Keratinocyte (primary cell): Measurements from ENCODE around the gene ZNF407. TPM values are rescaled to one million over a fixed set of nuclear protein-coding genes. Genes with fewer than 3 reads are reported as not detected.

Source experiments
- DNase-seq: peaks from one replicate; pipeline ENCODE4 v3.0.0-alpha.2; 2011; ENCODE audit warnings: low read depth, missing footprints, low spot score
- FAIRE-seq: peaks from 2 replicates; lab custom pipeline; 2011; peaks lifted over from hg19 to GRCh38; lab: Jason Lieb, UNC
- H2AFZ ChIP-seq: 2 replicates; pipeline ENCODE4 v1.6.0; 2012; ENCODE audit warnings: low read length, control low read depth, inconsistent platforms; ENCODE audit not compliant: control insufficient read depth
- H3K27ac ChIP-seq: 2 replicates; pipeline ENCODE4 v1.5.1; 2011; ENCODE audit warnings: low read length; ENCODE audit not compliant: control insufficient read depth, insufficient read depth
- H3K27me3 ChIP-seq: 3 replicates; pipeline ENCODE4 v1.6.0; 2011; ENCODE audit warnings: low read length; ENCODE audit not compliant: control insufficient read depth, insufficient read depth; ENCODE audit errors: extremely low read depth
- H3K36me3 ChIP-seq, 2 experiments: 2 replicates in 1 of 2; 3 replicates in 1 of 2; pipeline ENCODE4 v1.5.1; 2011; ENCODE audit warnings: low read length in 2 of 2, mild to moderate bottlenecking in 1 of 2; ENCODE audit not compliant: control insufficient read depth in 2 of 2, insufficient read depth in 2 of 2; ENCODE audit errors: extremely low read depth in 1 of 2
- H3K4me1 ChIP-seq: 3 replicates; pipeline ENCODE4 v1.5.1; 2011; ENCODE audit warnings: low read length; ENCODE audit not compliant: control insufficient read depth, insufficient read depth; ENCODE audit errors: extremely low read depth
- H3K4me2 ChIP-seq: 3 replicates; pipeline ENCODE4 v1.6.0; 2011; ENCODE audit warnings: low read depth, low read length; ENCODE audit not compliant: control insufficient read depth, insufficient read depth; ENCODE audit errors: extremely low read depth
- H3K4me3 ChIP-seq, 3 experiments: fragments of 200-600 bp in 1 of 3; sonication (generic) in 1 of 3; 2 replicates in 2 of 3; 3 replicates in 1 of 3; pipeline ENCODE4 v1.5.1; 2011 to 2016; ENCODE audit warnings: low read length in 3 of 3, mild to moderate bottlenecking in 3 of 3, control low read depth in 2 of 3, inconsistent platforms in 1 of 3, low read depth in 1 of 3, mixed read lengths in 1 of 3, mixed run types in 1 of 3, moderate library complexity in 1 of 3; ENCODE audit not compliant: control insufficient read depth in 2 of 3, insufficient read depth in 2 of 3; ENCODE audit errors: extremely low read depth in 1 of 3
- H3K79me2 ChIP-seq: 2 replicates; pipeline ENCODE4 v1.6.0; 2012; ENCODE audit warnings: low read length; ENCODE audit not compliant: control insufficient read depth, insufficient read depth
- H3K9ac ChIP-seq: 3 replicates; pipeline ENCODE4 v1.6.0; 2011; ENCODE audit warnings: low read length; ENCODE audit not compliant: control insufficient read depth, insufficient read depth; ENCODE audit errors: extremely low read depth
- H3K9me1 ChIP-seq: 3 replicates; pipeline ENCODE4 v1.6.0; 2011; ENCODE audit warnings: low read length; ENCODE audit not compliant: control insufficient read depth, insufficient read depth; ENCODE audit errors: extremely low read depth
- H3K9me3 ChIP-seq: 2 replicates; pipeline ENCODE4 v1.5.1; 2012; ENCODE audit warnings: low read depth, low read length; ENCODE audit not compliant: control insufficient read depth
- H4K20me1 ChIP-seq: 3 replicates; pipeline ENCODE4 v1.6.0; 2011; ENCODE audit warnings: low read length; ENCODE audit not compliant: control insufficient read depth, insufficient read depth; ENCODE audit errors: extremely low read depth
- CTCF ChIP-seq, 3 experiments: IDR thresholded peaks in 1 of 3; conservative IDR thresholded peaks in 1 of 3; optimal IDR thresholded peaks in 1 of 3; 2 replicates in 2 of 3; 3 replicates in 1 of 3; pipeline versions ENCODE3 to v1.5.1; 2011; ENCODE audit warnings: low read length in 3 of 3, mild to moderate bottlenecking in 3 of 3, moderate library complexity in 2 of 3, control low read depth in 1 of 3, inconsistent platforms in 1 of 3; ENCODE audit not compliant: insufficient read depth in 2 of 3; ENCODE audit errors: extremely low read depth in 1 of 3
- EZH2 ChIP-seq: IDR thresholded peaks from one replicate; pipeline ENCODE4 v1.6.1; 2012; ENCODE audit warnings: inconsistent platforms, mild to moderate bottlenecking, low read length, moderate library complexity
- dilution Hi-C: fragments of 300-500 bp; cut with MboI; formaldehyde crosslinking; loops from one replicate; pipeline ENCODE4 v1.7.0; 2020; ENCODE audit warnings: low sequenced_read_pairs; ENCODE audit not compliant: extremely low pct_ligation_motif_present
- polyA plus RNA-seq, 5 experiments: library from polyadenylated mRNA; depleted of rRNA in 3 of 5; stranded (reverse) in 3 of 5; stranded (forward) in 1 of 5; unstranded in 1 of 5; fragments of >200 nt; gene quantifications; 1 replicate in 1 of 5; 2 replicates in 3 of 5; 3 replicates in 1 of 5; pipeline versions ENCODE4 v1.2.1 to v1.2.3, GENCODE V29; 2011 to 2012; ENCODE audit warnings: missing spikeins in 2 of 5, low read depth in 1 of 5, low replicate concordance in 1 of 5

Gene ZNF407
- polyA plus RNA-seq, 1 donor (not counting 4 experiments of a cell fraction or from before 2014, with no cell fraction given): 3.8 TPM

GRCh38 chr18:75068682-75069435, 471.2 kb downstream of the ZNF407 start:
- H3K79me2 ChIP-seq: no peaks in the 10 kb centered on the region

GRCh38 chr18:75070235-75070624, 472.6 kb downstream of the ZNF407 start:
- H3K9ac ChIP-seq: no peak overlapping the region
- peak overlapping the region; percentile 23 for H3K27ac ChIP-seq
- dilution Hi-C loops: no loop called here

More at GRCh38 chr18:75068682-75069435, 471.2 kb downstream of the ZNF407 start:
- Histone ChIP-seq H3K9ac (no peak overlapping the region), H3K4me2 (no peak overlapping the region), H3K27ac (no peak overlapping the region), H3K36me3 (no peaks in the 10 kb centered on the region), H2AFZ (no peak overlapping the region), H3K9me1 (no peaks in the 10 kb centered on the region), H3K27me3 (no peaks in the 10 kb centered on the region), H3K9me3 (no peaks in the 10 kb centered on the region), H3K4me3 (no peak overlapping the region), H3K4me1 (peaks cover 23% of the 10 kb centered on the region), H4K20me1 (no peaks in the 10 kb centered on the region)
- dilution Hi-C loops: no loop called here
- FAIRE-seq (peak; percentile 41), DNase-seq (no peak)
- TF ChIP-seq CTCF (optimal IDR thresholded peaks at IDR 0.05 in 1 of 3, IDR thresholded peaks at IDR 0.05 in 1 of 3, conservative IDR thresholded peaks at IDR 0.05 in 1 of 3; ENCODE audit: extremely low read depth in 1 of 3, insufficient read depth in 2 of 3, low read length in 3 of 3): no peak

More at GRCh38 chr18:75070235-75070624, 472.6 kb downstream of the ZNF407 start:
- no peaks in the 10 kb centered on the region for H4K20me1 ChIP-seq
- H3K4me3 ChIP-seq: no peak overlapping the region
- no peaks in the 10 kb centered on the region for H3K36me3 ChIP-seq
- FAIRE-seq (no peak), DNase-seq (no peak)
- H3K9me1 ChIP-seq: no peaks in the 10 kb centered on the region
- no peaks in the 10 kb centered on the region for H3K79me2 ChIP-seq
- H3K4me2 ChIP-seq: peak overlapping the region; percentile 20
- H3K9me3 ChIP-seq: no peaks in the 10 kb centered on the region
- no peak for TF ChIP-seq EZH2
- TF ChIP-seq CTCF (optimal IDR thresholded peaks at IDR 0.05 in 1 of 3, IDR thresholded peaks at IDR 0.05 in 1 of 3, conservative IDR thresholded peaks at IDR 0.05 in 1 of 3; ENCODE audit: extremely low read depth in 1 of 3, insufficient read depth in 2 of 3, low read length in 3 of 3): no peak
- peaks cover 23% of the 10 kb centered on the region for H3K4me1 ChIP-seq
- H3K27me3 ChIP-seq: no peaks in the 10 kb centered on the region
- H2AFZ ChIP-seq: no peak overlapping the region
